OCI-LY3 (cell line): ENCODE results near the gene ACY1.
"Not testable (repeated sequence)": the region's sequence is repeated elsewhere in the genome, so short reads cannot be mapped to it uniquely, and the experiment has no call there.

Source experiments
- H2AFZ ChIP-seq: fragments of 200-600, 300-600 bp; shearing (Covaris generic); 2 replicates; pipeline ENCODE4 v1.6.0; 2014; ENCODE audit warnings: antibody characterized with exemption, low read depth, low read length
- H3K27ac ChIP-seq: fragments of 200-600, 300-600 bp; sonication (generic); 2 replicates; pipeline ENCODE4 v1.5.1; 2014; ENCODE audit warnings: mild to moderate bottlenecking, low read length, moderate library complexity, mixed read lengths
- H3K27me3 ChIP-seq: fragments of 200-600, 300-600 bp; sonication (generic); 2 replicates; pipeline ENCODE4 v1.6.1; 2014; ENCODE audit warnings: low read depth, low read length, mixed read lengths
- H3K36me3 ChIP-seq: fragments of 200-600, 300-600 bp; sonication (generic); replicated peaks from 2 replicates; pipeline ENCODE3; 2014; ENCODE audit warnings: low read depth, low read length, mixed read lengths
- H3K4me1 ChIP-seq: fragments of 300-600, 200-600 bp; sonication (generic); 2 replicates; pipeline ENCODE4 v1.6.1; 2014; ENCODE audit warnings: low read length, mixed read lengths
- H3K4me2 ChIP-seq: fragments of 200-600, 300-600 bp; sonication (generic); 2 replicates; pipeline ENCODE4 v1.6.1; 2014; ENCODE audit warnings: low read length, mixed read lengths
- H3K4me3 ChIP-seq: fragments of 300-600, 200-600 bp; sonication (generic); 2 replicates; pipeline ENCODE4 v1.5.1; 2014; ENCODE audit warnings: antibody characterized with exemption, mild to moderate bottlenecking, low read length, moderate library complexity
- H3K79me2 ChIP-seq: fragments of 300-600, 200-600 bp; shearing (Covaris generic); 2 replicates; pipeline ENCODE4 v1.6.1; 2014; ENCODE audit warnings: mild to moderate bottlenecking, low read length, mixed read lengths
- H3K9ac ChIP-seq: fragments of 300-600, 200-600 bp; shearing (Covaris generic); 2 replicates; pipeline ENCODE4 v1.6.0; 2014; ENCODE audit warnings: mild to moderate bottlenecking, low read length, moderate library complexity
- H3K9me3 ChIP-seq: fragments of 200-600, 300-600 bp; shearing (Covaris generic); 2 replicates; pipeline ENCODE4 v1.6.1; 2014; ENCODE audit warnings: low read length, mixed read lengths; ENCODE audit not compliant: insufficient read depth
- H4K20me1 ChIP-seq: fragments of 200-600, 300-600 bp; sonication (generic); 2 replicates; pipeline ENCODE4 v1.6.1; 2016; ENCODE audit warnings: low read length, mixed read lengths; ENCODE audit not compliant: insufficient read depth
- EZH2phosphoT487 ChIP-seq: fragments of 200-600 bp; shearing (Covaris generic); IDR thresholded peaks from 2 replicates; pipeline ENCODE4 v1.6.1; 2018; ENCODE audit warnings: antibody characterized with exemption, mixed run types, low read depth
- TF ChIP-seq, protein P1 (sequence below): fragments of 200-600, 300-600 bp; sonication (generic); IDR thresholded peaks from 2 replicates; pipeline ENCODE4 v1.5.1; 2014; ENCODE audit warnings: antibody characterized with exemption, low read length, low read depth

The ACY1 gene

DNA sequence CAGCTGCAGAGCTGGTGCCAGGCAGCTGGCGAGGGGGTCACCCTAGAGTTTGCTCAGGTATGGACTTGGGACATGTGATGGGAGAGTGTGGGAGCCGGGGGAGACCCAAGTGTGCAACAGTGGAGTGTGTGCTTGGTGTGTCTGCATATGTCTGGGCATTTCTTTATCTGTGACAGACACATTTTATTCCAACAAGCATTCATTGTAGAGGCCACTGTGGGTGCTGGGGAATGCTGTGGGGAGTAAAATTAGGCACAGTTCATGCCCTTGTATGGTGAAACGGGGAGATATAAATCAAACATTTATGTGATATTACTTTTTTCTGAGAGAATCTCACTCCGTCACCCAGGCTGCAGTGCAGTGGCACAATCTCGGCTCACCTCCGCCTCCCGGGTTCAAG, 4.2 kb downstream of the ACY1 start:
- Histone ChIP-seq H4K20me1 (no peaks in the 10 kb centered on the region), H3K9me3 (no peaks in the 10 kb centered on the region), H3K4me3 (no peak overlapping the region), H3K36me3 (peaks cover 12% of the 10 kb centered on the region), H3K4me2 (no peak overlapping the region), H3K27ac (no peak overlapping the region), H3K4me1 (peaks cover 15% of the 10 kb centered on the region), H3K9ac (no peak overlapping the region), H3K27me3 (no peaks in the 10 kb centered on the region), H3K79me2 (peaks cover 11% of the 10 kb centered on the region), H2AFZ (no peak overlapping the region)
- TF ChIP-seq, protein P1, sequence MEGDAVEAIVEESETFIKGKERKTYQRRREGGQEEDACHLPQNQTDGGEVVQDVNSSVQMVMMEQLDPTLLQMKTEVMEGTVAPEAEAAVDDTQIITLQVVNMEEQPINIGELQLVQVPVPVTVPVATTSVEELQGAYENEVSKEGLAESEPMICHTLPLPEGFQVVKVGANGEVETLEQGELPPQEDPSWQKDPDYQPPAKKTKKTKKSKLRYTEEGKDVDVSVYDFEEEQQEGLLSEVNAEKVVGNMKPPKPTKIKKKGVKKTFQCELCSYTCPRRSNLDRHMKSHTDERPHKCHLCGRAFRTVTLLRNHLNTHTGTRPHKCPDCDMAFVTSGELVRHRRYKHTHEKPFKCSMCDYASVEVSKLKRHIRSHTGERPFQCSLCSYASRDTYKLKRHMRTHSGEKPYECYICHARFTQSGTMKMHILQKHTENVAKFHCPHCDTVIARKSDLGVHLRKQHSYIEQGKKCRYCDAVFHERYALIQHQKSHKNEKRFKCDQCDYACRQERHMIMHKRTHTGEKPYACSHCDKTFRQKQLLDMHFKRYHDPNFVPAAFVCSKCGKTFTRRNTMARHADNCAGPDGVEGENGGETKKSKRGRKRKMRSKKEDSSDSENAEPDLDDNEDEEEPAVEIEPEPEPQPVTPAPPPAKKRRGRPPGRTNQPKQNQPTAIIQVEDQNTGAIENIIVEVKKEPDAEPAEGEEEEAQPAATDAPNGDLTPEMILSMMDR = no peak
- no peak for TF ChIP-seq EZH2phosphoT487

DNA sequence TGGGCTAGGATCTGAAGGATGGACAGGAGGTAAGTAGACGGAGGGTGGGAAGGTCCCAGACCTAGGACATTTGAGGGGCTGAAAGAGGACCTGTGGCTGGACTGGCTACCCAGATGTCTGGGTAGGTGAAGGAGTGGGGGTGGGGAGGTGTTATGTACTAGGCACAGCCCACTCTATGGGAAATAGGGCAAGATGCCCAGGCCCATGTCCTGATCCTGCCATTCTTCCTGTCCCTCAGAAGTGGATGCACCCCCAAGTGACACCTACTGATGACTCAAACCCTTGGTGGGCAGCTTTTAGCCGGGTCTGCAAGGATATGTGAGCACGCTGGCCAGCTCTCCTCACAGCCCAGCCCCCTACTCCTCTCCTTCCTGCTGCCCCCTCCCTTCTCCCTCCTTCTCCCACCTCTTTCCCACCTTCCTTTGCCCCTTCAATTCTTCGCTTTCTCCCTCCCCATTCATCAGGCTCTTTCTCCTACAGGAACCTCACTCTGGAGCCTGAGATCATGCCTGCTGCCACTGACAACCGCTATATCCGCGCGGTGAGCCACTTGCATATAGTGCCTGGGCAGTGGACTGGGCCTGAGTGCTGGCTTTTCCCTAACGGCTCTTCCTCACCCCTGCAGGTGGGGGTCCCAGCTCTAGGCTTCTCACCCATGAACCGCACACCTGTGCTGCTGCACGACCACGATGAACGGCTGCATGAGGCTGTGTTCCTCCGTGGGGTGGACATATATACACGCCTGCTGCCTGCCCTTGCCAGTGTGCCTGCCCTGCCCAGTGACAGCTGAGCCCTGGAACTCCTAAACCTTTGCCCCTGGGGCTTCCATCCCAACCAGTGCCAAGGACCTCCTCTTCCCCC, 5.2 kb downstream of the ACY1 start:
- TF ChIP-seq EZH2phosphoT487 = no peak
- TF ChIP-seq, protein P1 = no peak
- peaks cover 22% of the 10 kb centered on the region for H3K4me1 ChIP-seq

DNA sequence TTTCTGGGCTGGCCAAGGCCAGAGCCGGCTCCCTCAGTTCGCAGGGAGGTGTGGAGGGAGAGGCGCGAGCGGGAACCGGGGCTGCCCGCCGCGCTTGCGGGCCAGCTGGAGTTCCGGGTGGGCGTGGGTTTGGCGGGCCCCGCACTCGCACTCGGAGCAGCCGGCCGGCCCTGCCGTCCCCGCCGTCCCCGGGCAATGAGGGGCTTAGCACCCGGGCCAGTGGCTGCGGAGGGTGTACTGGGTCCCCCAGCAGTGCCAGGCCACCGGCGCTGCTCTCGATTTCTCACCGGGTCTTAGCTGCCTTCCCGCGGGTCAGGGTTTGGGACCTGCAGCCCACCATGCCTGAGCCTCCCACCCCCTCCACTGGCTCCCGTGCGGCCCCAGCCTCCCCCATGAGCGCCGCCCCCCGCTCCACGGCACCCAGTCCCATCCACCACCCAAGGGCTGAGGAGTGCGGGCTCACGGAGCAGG, 7.2 kb downstream of the ACY1 start:
- not testable (repeated sequence) for H3K4me2 ChIP-seq, H3K9me3 ChIP-seq, H4K20me1 ChIP-seq, H3K9ac ChIP-seq, H2AFZ ChIP-seq, H3K4me3 ChIP-seq, H3K27ac ChIP-seq, H3K27me3 ChIP-seq
- H3K36me3 ChIP-seq = peaks cover 36% of the 10 kb centered on the region
- H3K79me2 ChIP-seq = peaks cover 33% of the 10 kb centered on the region
- peaks cover 27% of the 10 kb centered on the region for H3K4me1 ChIP-seq

More for the DNA sequence above, 5.2 kb downstream of the ACY1 start:
- Histone ChIP-seq H2AFZ (no peak overlapping the region), H3K79me2 (peaks cover 14% of the 10 kb centered on the region), H3K9ac (no peak overlapping the region), H3K4me2 (no peak overlapping the region), H3K36me3 (peaks cover 19% of the 10 kb centered on the region), H3K4me3 (no peak overlapping the region), H3K9me3 (no peaks in the 10 kb centered on the region), H3K27me3 (no peaks in the 10 kb centered on the region), H4K20me1 (peaks cover 2% of the 10 kb centered on the region; the same call in 1 of the 2 replicates), H3K27ac (no peak overlapping the region)

GRCh38 chr3:51992017-51992682, 8.8 kb downstream of the ACY1 start:
- Histone ChIP-seq H3K4me3 (no peak overlapping the region), H3K9me3 (no peaks in the 10 kb centered on the region), H3K4me2 (no peak overlapping the region), H3K9ac (no peak overlapping the region), H4K20me1 (peaks cover 9% of the 10 kb centered on the region; the same call in 1 of the 2 replicates), H3K79me2 (peaks cover 35% of the 10 kb centered on the region), H3K36me3 (peaks cover 36% of the 10 kb centered on the region), H3K4me1 (peaks cover 27% of the 10 kb centered on the region), H2AFZ (no peak overlapping the region), H3K27ac (0 out of 2 replicates have a peak overlapping the region, but pooled peaks have one; percentile 1), H3K27me3 (0 out of 2 replicates have a peak, but pooled peaks cover 5% of the 10 kb centered on the region)
- TF ChIP-seq, protein P1 = no peak
- no peak for TF ChIP-seq EZH2phosphoT487

DNA sequence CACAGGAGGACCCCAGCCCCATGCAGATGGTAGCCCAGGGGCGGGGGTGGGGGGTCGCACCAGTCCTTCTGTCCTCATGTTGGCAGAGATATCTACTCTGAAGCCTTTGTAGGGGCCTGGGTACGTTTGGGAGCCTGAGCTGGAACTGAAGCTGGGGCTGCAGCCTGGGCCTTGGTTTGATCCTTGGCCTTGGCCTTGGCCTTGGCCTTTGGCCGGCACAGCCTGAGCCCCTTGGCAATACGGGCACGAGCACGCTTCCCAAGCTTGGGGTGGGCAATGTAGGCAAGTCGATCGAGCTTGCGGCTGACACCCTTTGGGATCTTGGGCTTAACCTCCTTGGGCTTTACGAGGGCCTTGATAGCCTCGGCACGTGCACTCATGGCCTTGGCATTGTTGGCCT, 10.3 kb downstream of the ACY1 start:
- not testable (repeated sequence) for H3K4me3 ChIP-seq, H3K27ac ChIP-seq, H2AFZ ChIP-seq, H3K4me2 ChIP-seq, H3K9ac ChIP-seq, H3K9me3 ChIP-seq, H4K20me1 ChIP-seq
- Histone ChIP-seq H3K27me3 (peaks cover 11% of the 10 kb centered on the region), H3K79me2 (peaks cover 35% of the 10 kb centered on the region), H3K36me3 (peaks cover 36% of the 10 kb centered on the region), H3K4me1 (peaks cover 27% of the 10 kb centered on the region)
